HK-2 (cell line): ENCODE measurements around the gene TLR9.

Source experiments
- DNase-seq: peaks from one replicate; pipeline ENCODE4 v3.0.0-alpha.2; 2018; ENCODE audit not compliant: unreplicated experiment

The TLR9 gene

DNA sequence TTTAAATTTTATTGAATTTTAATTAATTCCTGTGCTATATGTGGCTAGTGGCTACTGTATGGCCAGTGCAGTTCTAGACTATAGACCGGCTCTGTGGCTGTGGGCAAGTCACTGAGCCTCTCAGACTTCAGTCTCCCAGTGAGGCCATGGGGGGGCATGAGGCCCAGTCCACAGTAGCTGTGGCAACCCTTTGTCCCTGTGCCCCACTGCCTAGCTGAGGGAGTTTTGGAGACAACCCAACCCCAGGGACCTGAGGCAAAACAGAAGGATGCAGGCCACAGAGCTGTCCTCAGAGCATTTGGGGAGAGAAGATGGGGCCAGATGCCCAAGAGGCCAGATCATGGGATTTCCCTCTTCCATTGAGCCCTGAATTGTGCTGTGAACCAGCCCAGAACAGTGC, 52.3 kb downstream of the TLR9 start:
- DNase-seq, result no peak

DNA sequence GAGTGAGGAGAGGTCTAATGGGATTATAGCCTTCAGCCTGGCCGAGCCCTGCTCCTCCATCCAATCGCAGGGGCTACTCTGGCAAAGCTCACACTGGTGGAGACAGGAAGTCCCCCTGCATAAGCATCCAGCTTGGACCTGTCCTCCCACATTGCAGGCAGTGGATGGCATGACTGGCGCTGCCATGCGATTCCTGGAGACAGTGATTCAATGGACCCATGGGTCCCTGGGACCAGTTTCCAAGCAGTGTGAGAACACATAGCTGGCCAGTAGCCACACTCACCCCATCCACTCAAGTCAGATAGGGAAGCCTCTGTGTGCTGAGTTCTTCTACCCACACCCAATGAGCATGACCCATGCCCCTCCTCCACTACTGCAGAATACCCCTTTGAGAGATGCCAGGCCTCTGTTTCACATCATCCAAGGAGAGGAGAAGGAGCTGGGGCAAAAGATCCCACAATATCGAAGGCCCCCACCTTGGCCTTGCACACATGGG, 53.1 kb downstream of the TLR9 start:
- no peak for DNase-seq

DNA sequence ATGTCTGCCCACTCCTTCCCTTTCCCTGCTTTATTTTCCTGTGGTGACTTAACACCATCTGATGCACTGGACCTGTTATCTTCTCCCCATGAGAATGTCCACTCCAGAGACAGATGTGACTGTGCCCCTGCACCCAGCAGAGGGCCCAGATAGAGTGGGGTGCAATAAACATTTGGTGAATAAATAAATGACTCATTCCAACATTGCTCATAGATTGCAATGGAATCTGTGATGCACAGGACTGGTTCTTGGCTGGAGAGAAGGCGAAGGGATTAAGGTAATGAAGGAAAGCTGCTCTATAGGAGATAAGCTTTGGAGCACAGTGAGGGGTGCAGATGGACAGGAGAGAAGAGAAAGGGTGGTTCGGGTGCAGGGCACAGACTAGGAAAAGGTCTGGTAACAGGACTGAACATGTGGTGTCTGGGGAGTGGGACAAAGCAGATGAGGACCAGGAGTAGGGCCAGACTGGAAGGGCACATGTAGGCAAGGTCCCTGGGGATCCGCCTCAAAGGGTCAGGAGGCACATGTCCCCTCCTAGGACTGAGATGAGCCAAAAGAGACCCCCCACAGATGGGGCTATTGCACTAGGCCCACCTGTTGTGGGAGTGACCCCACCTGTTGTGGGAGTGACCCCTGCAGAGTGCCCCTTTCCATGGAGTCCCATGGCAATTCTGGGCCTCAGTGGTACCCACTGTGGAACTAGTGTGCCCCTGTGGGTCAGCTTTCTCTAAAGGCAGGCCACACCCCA, 53.8 kb downstream of the TLR9 start:
- DNase-seq, result no peak
